NCI-H1694 treated with DMSO at 0.1 percent for 48 hours (cell line): Measurements from ENCODE around the gene SRSF3.
"Not testable (repeated sequence)": the region's sequence is repeated elsewhere in the genome, so short reads cannot be mapped to it uniquely, and the experiment has no call there.

Experiments used
- DNase-seq: peaks from one replicate; lab custom pipeline; 2025; lab: John Stamatoyannopoulos, UW

SRSF3 gene

DNA sequence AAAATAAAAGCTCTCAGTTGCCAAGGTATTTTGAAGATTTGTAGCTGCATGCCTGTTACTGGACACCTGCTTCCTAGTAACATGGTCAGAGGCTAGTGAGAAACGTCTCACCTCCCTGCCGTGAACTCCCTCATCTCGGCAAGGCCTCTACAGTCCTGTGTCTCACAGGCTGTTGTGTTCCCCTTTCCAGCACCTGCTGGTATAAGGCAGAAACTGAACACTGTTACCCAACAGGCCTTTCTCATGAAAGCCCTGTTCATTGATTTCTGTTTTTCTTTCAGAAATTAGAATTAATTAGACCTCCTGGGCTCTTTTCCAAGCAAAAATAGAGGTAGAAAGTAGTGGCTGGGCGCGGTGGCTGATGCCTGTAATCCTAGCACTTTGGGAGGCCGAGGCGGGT, 17.6 kb upstream of the SRSF3 start:
- no peak for DNase-seq

GRCh38 chr6:36577301-36577700, 16.9 kb upstream of the SRSF3 start:
- DNase-seq = no peak

DNA sequence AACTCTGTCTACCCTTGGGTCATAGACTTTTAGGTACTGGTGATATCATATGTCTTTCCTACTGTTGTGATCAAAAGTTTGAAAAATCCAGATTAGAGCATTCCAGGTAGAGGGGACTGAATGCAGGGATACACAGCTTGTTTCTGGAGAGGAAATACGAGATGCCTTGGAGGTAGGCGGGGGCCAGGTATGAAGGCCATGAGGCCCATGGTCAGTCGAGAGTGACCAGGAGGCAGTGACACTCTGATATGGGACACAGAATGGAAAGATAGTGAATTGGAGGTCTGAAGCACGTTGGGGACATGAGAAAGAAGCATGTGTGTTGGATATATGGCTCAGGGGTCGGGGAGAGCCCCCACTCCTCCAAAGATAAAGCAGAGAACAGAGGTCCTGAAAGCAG, 16.1 kb upstream of the SRSF3 start:
- no peak for DNase-seq

DNA sequence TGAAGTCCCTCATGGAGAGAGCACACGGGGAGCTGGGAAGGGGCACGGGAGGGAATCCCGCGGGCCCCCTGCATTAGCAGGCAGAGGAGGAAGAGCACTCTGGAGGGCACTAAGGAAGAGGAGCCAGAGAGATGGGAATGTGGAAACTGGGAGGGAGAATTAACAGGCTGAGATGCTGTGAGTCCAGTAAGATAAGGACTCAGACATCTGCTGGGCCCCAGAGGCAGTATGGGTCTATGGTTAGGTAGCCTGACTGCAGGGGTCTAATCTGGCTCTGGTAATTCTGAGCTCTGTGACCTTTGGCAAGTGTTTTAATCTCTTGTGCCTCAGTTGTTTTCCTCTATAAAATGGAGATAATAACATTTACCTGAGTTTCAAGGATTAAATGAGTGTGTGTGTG, 15.7 kb upstream of the SRSF3 start:
- no peak for DNase-seq

GRCh38 chr6:36580184-36580526, 14.0 kb upstream of the SRSF3 start:
- DNase-seq = no peak

GRCh38 chr6:36581716-36582115, 12.4 kb upstream of the SRSF3 start:
- DNase-seq = no peak

GRCh38 chr6:36586606-36587005, 7.6 kb upstream of the SRSF3 start:
- no peak for DNase-seq

DNA sequence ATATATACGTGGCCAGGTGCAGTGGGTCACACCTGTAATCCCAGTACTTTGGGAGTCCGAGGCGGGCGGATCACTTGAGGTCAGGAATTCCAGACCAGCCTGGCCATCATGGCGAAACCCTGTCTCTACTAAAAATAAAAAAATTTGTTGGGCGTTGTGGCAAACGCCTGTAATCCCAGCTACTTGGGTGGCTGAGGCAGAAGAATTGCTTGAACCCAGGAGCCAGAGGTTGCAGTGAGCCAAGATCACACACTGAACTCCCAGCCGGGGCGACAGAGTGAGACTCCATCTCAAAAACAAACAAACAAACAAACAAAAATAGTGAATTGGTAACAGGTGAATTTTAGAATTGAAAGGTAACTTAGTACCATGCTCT, 5.1 kb upstream of the SRSF3 start:
- DNase-seq = not testable (repeated sequence)

- DNase-seq = no peak
Observed at GRCh38 chr6:36590237-36590636, 3.9 kb upstream of the SRSF3 start.

GRCh38 chr6:36592221-36592655, 1.9 kb upstream of the SRSF3 start:
- no peak for DNase-seq

DNA sequence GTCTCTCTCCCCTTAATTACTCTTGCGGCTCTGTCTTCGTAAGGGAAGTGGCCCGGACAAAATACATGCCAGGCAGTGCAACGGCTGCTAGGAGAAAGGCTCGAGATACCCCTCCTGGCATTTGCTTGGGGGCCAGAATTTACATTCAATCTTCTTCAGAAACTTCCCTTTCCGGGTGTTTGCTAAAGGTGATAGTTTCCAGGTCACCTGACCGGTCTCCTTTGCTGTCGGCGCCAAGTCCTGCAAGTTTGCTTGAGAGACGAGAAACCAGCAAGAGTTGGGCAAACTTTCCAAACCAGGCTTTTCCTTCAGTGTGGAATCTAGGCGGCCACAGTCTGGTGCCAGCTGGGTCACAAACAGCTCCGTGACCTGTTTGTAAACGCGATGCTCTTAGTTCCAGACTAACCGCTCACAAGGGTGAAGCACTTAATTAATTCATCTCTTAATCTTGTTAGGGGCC, 563 bp upstream of the SRSF3 start:
- DNase-seq = no peak

DNA sequence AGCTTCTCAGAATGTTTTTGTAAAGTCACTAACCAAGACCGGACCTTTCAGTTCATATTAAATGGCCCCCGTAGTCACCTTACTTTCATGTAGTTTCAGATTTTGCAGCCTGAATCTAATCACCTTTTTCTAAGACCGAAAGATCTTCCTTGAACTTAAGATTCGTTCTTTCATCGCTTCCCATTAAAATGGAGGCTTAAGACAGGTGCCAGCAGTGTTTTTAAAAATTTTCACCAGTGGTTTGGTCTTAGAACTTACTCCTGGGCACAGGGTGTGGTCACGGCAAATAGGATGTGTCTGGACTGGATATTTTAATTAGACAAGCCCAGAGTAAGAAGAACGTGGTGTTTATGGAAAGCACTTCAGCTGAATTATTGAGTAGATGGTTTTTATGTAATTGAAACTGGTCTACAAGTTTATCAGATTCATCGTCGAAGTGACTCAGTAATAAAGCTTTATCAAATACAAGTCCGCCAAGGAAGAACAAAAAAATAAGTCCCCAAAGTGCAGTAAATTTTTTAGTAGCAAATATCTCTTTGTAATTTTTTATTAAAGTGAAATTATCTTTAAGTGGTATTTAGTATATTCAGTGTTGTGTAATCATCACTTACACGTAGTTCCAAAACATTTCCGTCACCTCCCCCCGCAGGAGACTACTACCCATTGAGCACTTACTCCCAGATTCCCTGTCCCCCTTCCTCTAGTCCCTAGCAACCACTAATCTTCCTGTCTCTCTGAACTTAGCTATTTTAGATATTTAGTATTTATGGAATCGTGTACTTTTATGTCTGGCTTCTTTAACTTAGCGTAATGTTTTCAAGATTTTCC, 868 bp downstream of the SRSF3 start:
- DNase-seq = peak; percentile 27

DNA sequence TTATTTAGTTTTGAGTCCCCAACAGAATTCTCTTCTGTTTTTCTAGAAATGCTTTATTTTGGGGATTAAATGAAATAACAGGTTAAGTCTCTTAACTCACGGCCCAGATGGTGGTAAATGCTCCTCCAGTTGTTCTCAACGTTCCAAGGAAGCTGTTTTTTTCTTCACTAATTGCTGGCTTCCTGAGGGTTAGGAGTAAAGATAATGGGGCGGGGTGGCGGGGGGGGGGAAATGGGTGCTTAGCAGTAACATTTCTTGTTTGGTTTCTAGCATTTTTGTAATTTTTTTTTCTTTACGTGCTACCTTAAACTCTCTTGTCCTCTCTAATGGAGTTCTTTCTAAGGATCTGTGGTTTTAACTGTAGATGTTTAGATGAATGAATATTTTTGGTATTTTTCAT, 2.2 kb downstream of the SRSF3 start:
- DNase-seq = no peak

DNA sequence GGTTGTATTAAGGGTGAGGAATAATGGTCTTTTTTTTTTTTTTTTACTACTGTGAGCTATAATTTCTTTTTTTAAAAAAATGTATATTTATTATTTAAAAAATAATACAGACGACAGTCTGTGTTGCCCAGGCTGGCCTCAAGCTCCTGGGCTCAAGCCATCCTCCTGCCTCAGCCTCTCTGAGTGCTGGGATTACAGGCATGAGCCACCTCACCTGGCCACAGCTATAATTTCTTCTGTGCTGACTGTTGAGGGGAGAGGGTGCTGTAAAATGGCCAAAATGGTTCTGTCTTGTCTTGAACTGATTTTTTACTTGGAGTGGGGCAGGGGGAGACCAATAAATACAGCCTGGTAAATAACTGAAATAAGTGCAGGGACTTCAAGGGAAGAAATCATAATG, 3.6 kb downstream of the SRSF3 start:
- no peak for DNase-seq

- no peak for DNase-seq
Observed at GRCh38 chr6:36598326-36598725, 4.2 kb downstream of the SRSF3 start.

- DNase-seq = no peak
Observed at GRCh38 chr6:36598739-36599318, 4.7 kb downstream of the SRSF3 start.

DNA sequence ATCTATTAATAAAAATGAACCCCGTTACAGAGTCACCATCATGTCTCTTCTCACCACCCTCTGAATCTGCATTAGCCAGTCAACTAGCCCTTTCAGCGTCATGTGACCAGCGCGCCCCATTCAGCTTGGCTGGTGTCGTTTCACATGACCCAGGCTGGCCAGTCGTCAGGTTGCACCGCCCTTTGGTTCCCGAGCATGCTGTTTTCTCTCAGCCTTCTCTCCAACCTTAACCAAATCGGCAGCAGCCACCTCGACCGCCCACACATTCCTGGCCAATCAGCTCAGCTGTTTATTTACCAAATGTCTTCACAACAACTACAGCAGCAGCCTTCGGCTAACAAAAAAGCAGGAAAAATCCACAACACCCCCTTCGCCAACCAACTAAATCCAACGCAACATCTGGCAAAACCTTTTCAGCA, 5.6 kb downstream of the SRSF3 start:
- DNase-seq = no peak

GRCh38 chr6:36600564-36601146, 6.5 kb downstream of the SRSF3 start:
- DNase-seq = no peak

DNA sequence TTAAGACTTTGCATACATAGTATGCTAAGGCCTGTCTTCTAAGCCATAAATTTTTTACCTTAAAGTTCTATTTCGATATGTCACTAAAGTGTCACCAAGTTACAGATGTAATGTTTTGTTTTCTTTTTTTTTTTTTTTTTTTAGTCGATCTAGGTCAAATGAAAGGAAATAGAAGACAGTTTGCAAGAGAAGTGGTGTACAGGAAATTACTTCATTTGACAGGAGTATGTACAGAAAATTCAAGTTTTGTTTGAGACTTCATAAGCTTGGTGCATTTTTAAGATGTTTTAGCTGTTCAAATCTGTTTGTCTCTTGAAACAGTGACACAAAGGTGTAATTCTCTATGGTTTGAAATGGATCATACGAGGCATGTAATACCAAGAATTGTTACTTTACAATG, 7.7 kb downstream of the SRSF3 start:
- DNase-seq = not testable (repeated sequence)

DNA sequence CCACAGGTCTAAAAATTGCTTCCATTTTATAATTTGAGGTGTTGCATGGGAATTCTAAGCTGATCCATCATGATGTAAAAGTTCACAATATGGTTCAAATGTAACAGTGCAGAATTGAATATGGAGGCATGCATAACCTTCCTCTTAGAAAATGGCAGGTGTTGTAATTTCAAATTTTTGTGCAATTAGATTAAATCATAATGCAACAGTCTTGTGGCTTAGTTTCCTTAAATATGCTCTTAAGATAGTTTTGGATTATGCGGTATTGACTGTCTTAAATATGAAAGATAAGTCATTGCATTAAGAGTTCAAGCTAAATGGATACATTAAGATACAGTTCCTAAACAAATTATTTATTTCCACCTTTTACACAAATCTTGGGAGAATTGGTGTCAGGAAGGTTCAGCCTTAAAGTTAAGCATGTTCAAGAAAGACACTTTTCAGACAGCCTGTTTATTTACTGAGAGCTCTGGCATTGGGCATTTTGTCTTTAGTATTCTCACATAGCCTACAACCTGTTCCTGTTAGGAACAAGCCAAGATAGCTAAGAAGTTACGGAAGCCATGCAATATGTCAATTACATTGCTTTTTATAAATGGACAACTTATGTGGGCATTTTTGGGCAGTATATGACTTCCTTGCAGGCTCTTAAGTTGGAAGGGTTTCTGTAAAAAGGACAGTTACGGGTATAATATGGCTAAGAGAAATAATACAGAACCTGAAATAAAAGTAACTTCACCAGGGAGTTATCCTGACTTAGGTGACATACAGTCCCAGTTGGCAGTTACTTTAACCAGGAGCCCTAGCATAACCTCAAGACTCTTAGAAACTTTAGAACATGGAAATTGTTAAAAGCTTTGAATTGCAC, 9.3 kb downstream of the SRSF3 start:
- no peak for DNase-seq

DNA sequence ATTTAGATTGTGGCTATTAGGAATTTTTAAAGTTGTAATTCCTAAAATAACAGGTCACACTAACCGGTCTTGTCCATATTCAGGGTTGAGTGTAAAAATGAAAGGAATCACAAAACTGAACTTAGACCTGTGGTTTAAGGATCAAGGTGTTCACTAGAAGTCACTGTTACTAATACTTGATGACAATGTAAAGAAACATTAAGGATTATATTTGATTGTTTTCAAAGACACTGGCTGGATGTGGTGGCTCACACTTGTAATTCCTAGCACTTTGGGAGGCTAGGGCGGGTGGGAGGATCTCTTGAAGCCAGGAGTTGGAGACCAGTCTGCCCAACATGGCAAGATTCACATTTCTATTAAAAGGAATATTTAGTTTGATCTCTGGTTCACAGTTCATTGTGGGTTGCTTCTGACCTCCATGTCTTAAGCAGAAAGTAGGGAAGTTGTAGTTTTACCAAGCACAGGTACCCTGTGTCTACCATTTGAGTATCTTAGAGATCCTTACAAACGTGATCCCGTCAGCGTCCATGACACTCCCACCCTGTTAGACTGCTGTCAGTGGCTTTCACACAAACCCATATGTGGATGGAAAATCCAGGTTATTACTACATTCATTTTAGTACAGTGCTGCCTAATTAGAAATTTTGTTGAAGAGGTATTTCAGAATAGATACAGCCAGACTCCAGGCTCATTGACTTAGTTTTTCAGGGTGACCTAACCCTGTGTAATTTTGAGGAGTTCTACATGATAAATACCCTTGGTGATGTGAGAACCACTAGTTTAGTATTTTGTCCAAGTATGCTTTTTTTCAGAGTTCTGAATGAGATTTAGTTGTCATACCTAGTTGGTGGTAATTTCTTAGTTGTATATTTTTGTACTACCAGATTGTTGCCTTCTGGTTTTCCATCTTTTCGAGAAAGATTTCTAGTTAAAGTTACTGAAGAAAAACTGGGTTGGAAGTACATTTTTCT, 10.2 kb downstream of the SRSF3 start:
- DNase-seq = no peak
